ENCODE results near the gene TKFC. TPM values are rescaled to one million over a fixed set of nuclear protein-coding genes. Genes with fewer than 3 reads are reported as not detected.
"Not testable (repeated sequence)": the region's sequence is repeated elsewhere in the genome, so short reads cannot be mapped to it uniquely, and the experiment has no call there.

The TKFC gene
- total RNA-seq, 1 donor from 2014 or later = 71.2 TPM

- Mint-ChIP-seq H3K9me3 (peaks cover 7% of the 10 kb centered on the region), H3K36me3 (ENCODE audit: low read depth) (peaks cover 58% of the 10 kb centered on the region), H3K27me3 (ENCODE audit: insufficient read depth) (no peaks in the 10 kb centered on the region), H3K4me3 (no peak overlapping the region), H3K4me1 (ENCODE audit: low read depth) (peaks cover 22% of the 10 kb centered on the region), H3K27ac (peak overlapping the region; percentile 51)
- intact Hi-C loops (cut with micrococcal nuclease) = loop anchor here (10.0 kb wide), 1 partner anchor 204 kb away; the partner anchor contains the start of gene VPS37C
- DNase-seq (ENCODE audit: low spot score) = no peak
Measured at GRCh38 chr11:61368646-61369045, 35.6 kb downstream of the TKFC start.

DNA sequence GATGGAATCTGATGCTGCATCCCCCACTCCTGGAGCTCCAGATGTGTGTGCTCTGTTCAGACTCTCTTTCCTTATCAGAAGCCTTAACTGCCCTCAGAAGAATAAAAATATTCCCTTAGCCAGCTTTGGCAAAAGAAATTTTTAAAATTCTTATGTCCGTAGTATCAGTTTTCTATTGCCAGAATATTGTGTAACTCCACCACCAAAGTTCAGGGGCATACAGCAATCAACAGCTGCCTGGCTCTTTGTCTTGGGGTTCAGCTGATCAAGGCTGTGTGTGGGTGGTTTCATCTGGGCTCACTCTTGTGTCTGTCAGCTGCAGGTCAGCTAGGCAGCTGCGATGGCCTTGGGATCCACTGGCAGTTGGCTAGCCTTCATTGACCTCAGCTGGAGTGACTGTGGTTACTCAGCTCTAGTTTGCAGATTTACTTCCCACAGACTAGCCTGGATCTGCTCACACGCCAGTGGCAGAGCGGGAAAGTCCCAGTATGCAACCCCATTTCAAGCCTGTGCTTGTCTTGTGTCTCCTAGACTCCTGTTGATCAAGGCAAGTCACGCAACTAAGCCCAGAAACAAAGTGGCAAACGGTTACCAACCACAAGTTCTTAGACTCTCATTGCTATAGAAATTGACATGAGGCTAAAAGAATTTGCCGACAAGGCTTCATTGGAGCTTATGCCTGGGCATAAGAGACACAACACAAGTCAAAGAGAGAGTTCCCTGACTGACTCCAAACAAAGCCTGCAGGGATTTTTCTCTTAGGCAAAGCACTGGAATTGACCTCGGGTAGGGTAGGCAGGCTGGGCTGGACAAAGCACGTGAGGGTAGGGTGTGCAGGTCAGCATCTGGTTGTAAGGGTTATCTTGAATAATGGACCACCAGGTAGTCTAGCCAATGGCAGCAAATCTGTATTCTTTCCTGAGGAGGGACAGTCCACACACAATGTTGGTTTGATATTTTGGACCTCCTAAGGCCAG, 36.6 kb downstream of the TKFC start:
- Mint-ChIP-seq H3K9me3 (peaks cover 7% of the 10 kb centered on the region), H3K27me3 (ENCODE audit: insufficient read depth) (no peaks in the 10 kb centered on the region), H3K36me3 (ENCODE audit: low read depth) (peaks cover 50% of the 10 kb centered on the region), H3K27ac (no peak overlapping the region), H3K4me3 (no peak overlapping the region), H3K4me1 (ENCODE audit: low read depth) (peaks cover 15% of the 10 kb centered on the region)
- intact Hi-C loops (cut with micrococcal nuclease) = loop anchor here (10.0 kb wide), 1 partner anchor 205 kb away; the partner anchor contains the start of gene VPS37C
- no peak for DNase-seq (ENCODE audit: low spot score)

DNA sequence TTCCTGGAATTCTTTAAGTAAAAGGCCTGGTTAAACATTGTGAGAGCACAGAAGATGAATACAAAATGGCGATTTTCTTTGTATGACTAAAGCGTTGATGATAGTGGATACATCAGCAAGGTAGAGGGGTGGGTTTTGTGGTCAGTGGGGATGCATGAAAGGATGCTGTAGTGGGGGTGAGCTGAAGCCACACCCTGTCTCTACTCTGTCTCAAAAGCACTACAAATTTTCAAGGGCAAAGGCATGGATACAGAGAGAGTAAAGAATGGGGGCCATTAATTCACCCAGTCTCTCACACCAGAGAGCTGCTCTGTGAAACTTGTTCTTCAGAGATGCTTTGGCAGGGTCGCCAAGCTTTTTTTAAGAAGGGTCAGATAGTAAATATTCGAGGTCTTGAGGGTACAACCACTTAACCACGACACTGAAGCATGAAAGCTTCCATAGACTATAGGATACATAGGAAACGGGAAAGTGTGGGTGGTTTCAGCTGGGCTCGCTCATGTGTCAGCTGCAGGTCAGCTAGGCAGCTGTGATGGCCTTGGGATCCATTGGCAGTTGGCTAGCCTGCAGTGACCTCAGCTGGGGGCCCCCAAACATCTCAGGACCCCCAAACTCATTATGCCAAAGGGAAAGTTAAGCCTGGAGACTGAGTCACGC, 37.4 kb downstream of the TKFC start:
- Mint-ChIP-seq H3K4me3 (no peak overlapping the region), H3K4me1 (ENCODE audit: low read depth) (peaks cover 15% of the 10 kb centered on the region), H3K36me3 (ENCODE audit: low read depth) (peaks cover 53% of the 10 kb centered on the region), H3K27ac (no peak overlapping the region), H3K27me3 (ENCODE audit: insufficient read depth) (no peaks in the 10 kb centered on the region), H3K9me3 (peaks cover 7% of the 10 kb centered on the region)
- intact Hi-C loops (cut with micrococcal nuclease) = no loop called here
- no peak for DNase-seq (ENCODE audit: low spot score)

DNA sequence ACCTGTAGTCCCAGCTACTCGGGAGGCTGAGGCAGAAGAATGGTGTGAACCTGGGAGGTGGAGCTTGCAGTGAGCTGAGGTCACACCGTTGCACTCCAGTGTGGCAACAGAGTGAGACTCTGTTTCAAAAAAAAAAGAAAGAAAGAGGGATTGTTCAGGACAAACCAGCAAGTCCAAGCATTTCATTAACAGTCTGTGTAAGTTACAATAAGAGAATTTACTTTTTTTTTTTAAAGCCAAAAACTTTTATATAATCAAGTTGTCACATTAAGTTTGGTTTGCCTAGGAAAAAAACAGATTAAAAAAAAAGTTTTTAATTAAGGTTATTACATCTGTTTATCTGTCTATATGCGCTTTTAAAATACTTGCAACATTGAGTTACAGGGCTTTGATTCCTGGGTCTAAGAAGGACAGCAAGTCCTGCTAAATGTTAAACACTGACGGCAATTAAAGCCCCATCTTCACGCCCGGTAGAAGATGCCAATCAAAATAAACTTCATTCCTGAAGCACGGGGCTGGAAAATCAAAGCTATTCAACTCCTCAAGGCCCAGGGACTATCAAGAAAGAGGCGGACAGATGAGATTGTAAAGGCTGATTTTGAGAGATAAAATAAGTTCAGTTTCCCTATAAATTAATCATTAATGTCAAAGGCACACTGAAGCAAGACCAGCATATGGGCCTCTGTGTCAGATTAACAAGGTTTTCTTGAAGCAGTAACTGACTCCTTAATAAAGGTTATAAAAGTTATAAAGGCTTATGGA, 39.8 kb downstream of the TKFC start:
- H3K36me3 Mint-ChIP-seq (ENCODE audit: low read depth) = peaks cover 41% of the 10 kb centered on the region
- H3K4me1 Mint-ChIP-seq (ENCODE audit: low read depth) = peaks cover 15% of the 10 kb centered on the region
- no peaks in the 10 kb centered on the region for H3K27me3 Mint-ChIP-seq (ENCODE audit: insufficient read depth)
- intact Hi-C loops (cut with micrococcal nuclease) = no loop called here
- H3K4me3 Mint-ChIP-seq = no peak overlapping the region
- DNase-seq (ENCODE audit: low spot score) = no peak
- no peak overlapping the region for H3K27ac Mint-ChIP-seq
- peaks cover 7% of the 10 kb centered on the region for H3K9me3 Mint-ChIP-seq

GRCh38 chr11:61375761-61376108, 42.7 kb downstream of the TKFC start:
- H3K4me3 Mint-ChIP-seq = no peak overlapping the region
- no peaks in the 10 kb centered on the region for H3K4me1 Mint-ChIP-seq (ENCODE audit: low read depth)
- H3K36me3 Mint-ChIP-seq (ENCODE audit: low read depth) = peaks cover 19% of the 10 kb centered on the region
- peaks cover 7% of the 10 kb centered on the region for H3K9me3 Mint-ChIP-seq
- intact Hi-C loops (cut with micrococcal nuclease) = no loop called here
- no peak for DNase-seq (ENCODE audit: low spot score)
- H3K27ac Mint-ChIP-seq = no peak overlapping the region
- no peaks in the 10 kb centered on the region for H3K27me3 Mint-ChIP-seq (ENCODE audit: insufficient read depth)

DNA sequence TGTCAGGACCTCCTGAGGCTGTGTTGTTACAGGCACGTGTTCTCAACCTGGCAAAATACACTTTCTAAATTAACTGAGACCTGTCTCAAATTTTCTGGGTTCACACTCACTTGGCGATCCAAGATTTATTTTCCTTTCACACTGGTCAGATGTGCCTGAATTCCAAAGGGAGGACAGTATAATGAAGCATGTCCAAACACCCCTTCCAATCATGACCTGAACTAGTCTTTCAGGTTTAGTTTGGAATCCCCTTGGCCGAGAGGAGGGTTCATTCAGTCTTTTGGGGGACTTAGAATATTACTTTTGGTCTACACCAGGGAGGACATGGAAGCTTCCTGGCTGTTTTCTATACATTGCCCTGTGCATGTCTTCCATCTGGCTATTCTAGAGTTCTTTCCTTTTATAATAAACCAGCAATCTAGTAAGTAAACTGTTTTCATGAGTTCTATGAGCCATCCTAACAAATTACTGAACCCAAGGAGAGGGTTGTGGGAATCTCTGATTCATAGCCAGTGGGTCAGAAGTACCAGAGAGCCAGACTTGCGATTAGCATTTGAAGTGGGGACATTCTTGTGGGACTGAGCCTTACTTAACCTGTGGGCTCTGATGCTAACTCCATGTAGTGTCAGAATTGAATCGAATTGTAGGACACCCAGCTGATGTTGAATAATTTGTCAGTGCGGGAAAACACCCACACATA, 44.6 kb downstream of the TKFC start:
- intact Hi-C loops (cut with micrococcal nuclease) = no loop called here
- Mint-ChIP-seq H3K27ac (no peak overlapping the region), H3K27me3 (ENCODE audit: insufficient read depth) (no peaks in the 10 kb centered on the region), H3K9me3 (peaks cover 3% of the 10 kb centered on the region), H3K4me1 (ENCODE audit: low read depth) (no peaks in the 10 kb centered on the region), H3K4me3 (no peak overlapping the region), H3K36me3 (ENCODE audit: low read depth) (peaks cover 11% of the 10 kb centered on the region)
- no peak for DNase-seq (ENCODE audit: low spot score)

GRCh38 chr11:61378713-61379313, 45.8 kb downstream of the TKFC start:
- H3K36me3 Mint-ChIP-seq (ENCODE audit: low read depth) = peaks cover 7% of the 10 kb centered on the region
- H3K27me3 Mint-ChIP-seq (ENCODE audit: insufficient read depth) = no peaks in the 10 kb centered on the region
- no peak overlapping the region for H3K4me3 Mint-ChIP-seq
- H3K4me1 Mint-ChIP-seq (ENCODE audit: low read depth) = no peaks in the 10 kb centered on the region
- no peak for DNase-seq (ENCODE audit: low spot score)
- no peak overlapping the region for H3K27ac Mint-ChIP-seq
- intact Hi-C loops (cut with micrococcal nuclease) = no loop called here
- no peaks in the 10 kb centered on the region for H3K9me3 Mint-ChIP-seq

DNA sequence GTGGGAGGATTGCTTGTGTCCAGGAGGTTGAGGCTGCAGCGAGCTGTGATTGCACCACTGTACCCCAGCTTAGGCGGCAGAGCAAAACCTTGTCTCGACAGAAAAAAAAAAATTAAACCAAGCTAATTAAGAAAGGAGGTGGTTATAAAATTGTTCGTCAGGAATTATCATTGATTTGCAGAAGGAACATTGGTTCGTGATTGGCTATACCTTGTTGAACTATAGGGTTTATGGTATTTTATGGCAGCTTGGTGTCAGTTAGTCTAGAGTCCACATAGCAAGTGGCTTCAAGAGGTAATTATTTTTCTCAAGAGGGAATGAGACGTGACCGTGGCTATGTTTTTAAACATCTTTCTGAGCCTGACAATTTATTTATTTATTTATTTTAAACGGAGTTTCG, 47.9 kb downstream of the TKFC start:
- Mint-ChIP-seq H3K9me3 (no peaks in the 10 kb centered on the region), H3K27ac (no peak overlapping the region), H3K27me3 (ENCODE audit: insufficient read depth) (no peaks in the 10 kb centered on the region), H3K4me3 (no peak overlapping the region), H3K36me3 (ENCODE audit: low read depth) (peaks cover 4% of the 10 kb centered on the region), H3K4me1 (ENCODE audit: low read depth) (peaks cover 7% of the 10 kb centered on the region)
- DNase-seq (ENCODE audit: low spot score) = no peak
- intact Hi-C loops (cut with micrococcal nuclease) = no loop called here

DNA sequence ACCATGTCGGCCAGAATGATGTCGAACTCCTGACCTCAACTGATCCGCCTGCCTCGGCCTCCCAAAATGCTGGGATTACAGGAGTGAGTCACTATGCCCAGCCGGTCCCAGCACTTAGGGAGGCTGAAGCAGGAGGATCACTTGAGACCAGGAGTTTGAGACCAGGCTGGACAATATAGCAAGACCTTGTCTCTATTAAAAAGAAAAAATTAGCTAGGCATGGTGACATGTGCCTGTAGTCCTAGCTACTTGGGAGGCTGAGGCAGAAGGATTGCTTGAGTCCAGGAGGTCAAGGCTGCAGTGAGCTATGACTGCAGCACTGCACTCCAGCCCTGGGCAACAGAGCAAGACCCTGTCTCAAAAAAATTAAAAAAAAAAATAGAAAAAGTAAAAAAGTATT, 50.8 kb downstream of the TKFC start:
- not testable (repeated sequence) for H3K9me3 Mint-ChIP-seq; H3K27me3 Mint-ChIP-seq (ENCODE audit: insufficient read depth)

GRCh38 chr11:61384271-61385242, 51.5 kb downstream of the TKFC start:
- intact Hi-C loops (cut with micrococcal nuclease) = loop anchor here (1.0 kb wide), 4 partner anchors 9 to 130 kb away; partner anchors contain the start of gene TMEM138
- no peaks in the 10 kb centered on the region for H3K36me3 Mint-ChIP-seq (ENCODE audit: low read depth)
- H3K27me3 Mint-ChIP-seq (ENCODE audit: insufficient read depth) = no peaks in the 10 kb centered on the region
- H3K27ac Mint-ChIP-seq = no peak overlapping the region
- H3K4me3 Mint-ChIP-seq = no peak overlapping the region
- no peak for DNase-seq (ENCODE audit: low spot score)
- H3K4me1 Mint-ChIP-seq (ENCODE audit: low read depth) = peaks cover 7% of the 10 kb centered on the region
- H3K9me3 Mint-ChIP-seq = peaks cover 5% of the 10 kb centered on the region

More for the DNA sequence above, 50.8 kb downstream of the TKFC start:
- intact Hi-C loops (cut with micrococcal nuclease); H3K36me3 Mint-ChIP-seq (ENCODE audit: low read depth); H3K4me1 Mint-ChIP-seq (ENCODE audit: low read depth); H3K4me3 Mint-ChIP-seq; H3K27ac Mint-ChIP-seq; DNase-seq (ENCODE audit: low spot score): not testable (repeated sequence)

- Mint-ChIP-seq H3K4me3 (no peak overlapping the region), H3K36me3 (ENCODE audit: low read depth) (peaks cover 9% of the 10 kb centered on the region), H3K4me1 (ENCODE audit: low read depth) (peaks cover 33% of the 10 kb centered on the region), H3K27me3 (ENCODE audit: insufficient read depth) (no peaks in the 10 kb centered on the region), H3K9me3 (peaks cover 7% of the 10 kb centered on the region), H3K27ac (no peak overlapping the region)
- DNase-seq (ENCODE audit: low spot score) = no peak
- intact Hi-C loops (cut with micrococcal nuclease) = no loop called here
Measured at GRCh38 chr11:61390161-61390560, 57.1 kb downstream of the TKFC start.
